ENCODE measurements around the gene HMX1.

The HMX1 gene

GRCh38 chr4:8882239-8882638 lies 10.6 kb upstream of the HMX1 start:
- Histone ChIP-seq H3K36me3 (replicated peaks) (no peaks in the 10 kb centered on the region), H3K27me3 (replicated peaks) (peaks cover 7% of the 10 kb centered on the region), H3K4me3 (ENCODE audit: low read depth, low read length) (no peak overlapping the region), H3K27ac (no peak overlapping the region)
- in situ Hi-C loops (cut with HindIII; ENCODE audit: low pct_ligation_motif_present, low sequenced_read_pairs), result no loop called here
- no peak for TF ChIP-seq CTCF (IDR thresholded peaks at IDR 0.05; ENCODE audit: low read depth, low read length, missing control alignments)
- DNase-seq, result no peak

DNA sequence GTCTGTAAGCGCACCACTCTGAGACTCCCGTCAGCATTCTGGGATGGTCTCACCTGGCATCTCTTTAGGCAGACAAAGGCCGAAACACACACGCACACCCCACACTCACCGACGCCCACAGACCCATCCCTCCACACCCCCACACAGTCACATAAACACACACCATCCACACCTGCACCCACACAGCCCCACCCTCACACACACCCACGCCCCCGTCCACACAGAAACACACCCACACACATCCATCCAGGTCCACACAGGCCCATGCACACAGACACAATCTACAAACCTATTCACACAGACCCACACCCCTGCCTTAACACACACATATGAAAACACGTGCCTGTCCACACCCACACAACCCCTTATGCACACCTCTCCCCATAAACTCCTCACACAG lies 9.2 kb upstream of the HMX1 start:
- Histone ChIP-seq H3K36me3 (replicated peaks) (no peaks in the 10 kb centered on the region), H3K27ac (no peak overlapping the region), H3K27me3 (replicated peaks) (peaks cover 17% of the 10 kb centered on the region), H3K4me3 (ENCODE audit: low read depth, low read length) (no peak overlapping the region)
- no peak for DNase-seq
- in situ Hi-C loops (cut with HindIII; ENCODE audit: low pct_ligation_motif_present, low sequenced_read_pairs), result no loop called here
- no peak for TF ChIP-seq CTCF (IDR thresholded peaks at IDR 0.05; ENCODE audit: low read depth, low read length, missing control alignments)

GRCh38 chr4:8879574-8879973 lies 7.9 kb upstream of the HMX1 start:
- peaks cover 29% of the 10 kb centered on the region for H3K27me3 ChIP-seq (replicated peaks)
- no peak overlapping the region for H3K27ac ChIP-seq
- H3K4me3 ChIP-seq (ENCODE audit: low read depth, low read length), result no peak overlapping the region
- TF ChIP-seq CTCF (IDR thresholded peaks at IDR 0.05; ENCODE audit: low read depth, low read length, missing control alignments), result no peak
- H3K36me3 ChIP-seq (replicated peaks), result no peaks in the 10 kb centered on the region
- no peak for DNase-seq
- in situ Hi-C loops (cut with HindIII; ENCODE audit: low pct_ligation_motif_present, low sequenced_read_pairs), result no loop called here

DNA sequence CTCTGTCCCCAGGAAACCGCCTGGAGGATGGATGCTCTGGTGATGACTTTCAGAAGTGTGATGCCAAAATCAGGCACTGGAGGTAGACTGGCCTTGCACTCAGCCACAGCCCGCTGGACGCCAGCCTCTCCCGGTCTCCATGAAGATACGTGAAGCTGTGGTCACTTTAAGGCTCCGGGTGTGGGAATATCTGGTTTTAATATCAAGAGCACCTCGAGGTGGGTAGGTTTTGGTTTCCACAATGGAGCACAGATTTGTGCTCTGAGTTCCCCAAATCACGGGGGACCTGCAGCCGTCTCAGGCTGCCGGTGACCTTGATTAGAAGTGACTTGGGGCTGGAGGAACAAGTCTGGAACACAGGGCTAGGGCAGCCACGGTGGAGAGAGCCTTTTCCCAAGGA lies 6.8 kb upstream of the HMX1 start:
- no peak for DNase-seq
- Histone ChIP-seq H3K4me3 (ENCODE audit: low read depth, low read length) (no peak overlapping the region), H3K36me3 (replicated peaks) (no peaks in the 10 kb centered on the region), H3K27me3 (replicated peaks) (peaks cover 40% of the 10 kb centered on the region), H3K27ac (no peak overlapping the region)
- TF ChIP-seq CTCF (IDR thresholded peaks at IDR 0.05; ENCODE audit: low read depth, low read length, missing control alignments), result no peak
- in situ Hi-C loops (cut with HindIII; ENCODE audit: low pct_ligation_motif_present, low sequenced_read_pairs), result no loop called here

- in situ Hi-C loops (cut with HindIII; ENCODE audit: low pct_ligation_motif_present, low sequenced_read_pairs), result no loop called here
- no peak overlapping the region for H3K27ac ChIP-seq
- no peaks in the 10 kb centered on the region for H3K36me3 ChIP-seq (replicated peaks)
- no peak overlapping the region for H3K4me3 ChIP-seq (ENCODE audit: low read depth, low read length)
- DNase-seq, result no peak
- no peak for TF ChIP-seq CTCF (IDR thresholded peaks at IDR 0.05; ENCODE audit: low read depth, low read length, missing control alignments)
- peaks cover 47% of the 10 kb centered on the region for H3K27me3 ChIP-seq (replicated peaks)
These were observed 6.1 kb upstream of the HMX1 start for GRCh38 chr4:8877780-8878040.

- DNase-seq, result no peak
- Histone ChIP-seq H3K27me3 (replicated peaks) (peaks cover 53% of the 10 kb centered on the region), H3K27ac (no peak overlapping the region), H3K4me3 (ENCODE audit: low read depth, low read length) (no peak overlapping the region), H3K36me3 (replicated peaks) (no peaks in the 10 kb centered on the region)
- in situ Hi-C loops (cut with HindIII; ENCODE audit: low pct_ligation_motif_present, low sequenced_read_pairs), result no loop called here
- no peak for TF ChIP-seq CTCF (IDR thresholded peaks at IDR 0.05; ENCODE audit: low read depth, low read length, missing control alignments)
These were observed 5.5 kb upstream of the HMX1 start for GRCh38 chr4:8876982-8877779.

Measured in brain microvascular endothelial cell (primary cell).